Stimulated activated CD4-positive, alpha-beta T cell treated with anti-CD3 and anti-CD28 coated beads, Interleukin-12 subunit alpha, Interleukin-12 subunit beta, amount 100 ng/mL, for 4 hours (primary cell): ENCODE data around the gene GALNT13.

Experiments used
- DNase-seq: peaks from one replicate; pipeline ENCODE4 v3.0.0-alpha.2; 2020

The GALNT13 gene

DNA sequence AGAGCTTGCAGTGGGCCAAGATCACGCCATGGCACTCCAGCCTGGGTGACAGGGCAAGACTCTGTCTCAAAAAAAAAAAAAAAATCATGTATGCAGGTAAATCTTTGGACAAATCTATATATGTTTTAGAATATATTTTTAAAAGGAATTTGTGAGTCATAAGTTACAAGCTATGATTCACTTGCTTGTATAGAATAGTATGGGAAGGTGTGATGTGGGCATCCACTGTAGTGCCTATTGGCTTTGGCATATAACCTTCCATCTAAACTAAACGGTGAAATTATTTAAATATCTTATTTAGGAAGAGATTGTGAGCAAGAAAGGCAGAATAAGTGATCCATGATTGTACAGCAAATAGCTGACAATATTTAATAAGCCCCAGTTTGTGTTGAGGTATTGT, 261.1 kb downstream of the GALNT13 start:
- DNase-seq = no peak

DNA sequence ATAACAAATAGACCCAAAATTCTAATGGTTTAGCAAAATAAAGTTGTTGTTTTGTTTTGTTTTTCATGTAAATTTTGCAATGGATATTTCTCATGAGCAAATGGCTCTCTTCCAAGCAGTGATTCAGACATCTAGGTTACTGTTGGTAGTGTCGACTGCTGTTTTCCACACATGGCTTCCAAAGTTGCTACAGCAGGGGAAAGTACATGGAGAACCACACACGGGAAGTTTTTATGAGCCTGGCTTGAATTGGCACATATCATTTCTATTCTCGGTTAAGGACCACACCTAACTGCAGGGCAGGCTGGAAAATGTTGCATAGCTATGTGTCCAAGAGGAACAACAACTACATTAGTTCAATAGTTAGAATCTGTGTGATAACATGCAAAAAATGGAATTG, 262.1 kb downstream of the GALNT13 start:
- DNase-seq = no peak

GRCh38 chr2:154140249-154141025, 268.7 kb downstream of the GALNT13 start:
- no peak for DNase-seq

GRCh38 chr2:154142480-154142879, 270.8 kb downstream of the GALNT13 start:
- DNase-seq = no peak

GRCh38 chr2:154143105-154143504, 271.4 kb downstream of the GALNT13 start:
- DNase-seq = no peak

- DNase-seq = no peak
Measured at GRCh38 chr2:154158101-154158500, 286.4 kb downstream of the GALNT13 start.

DNA sequence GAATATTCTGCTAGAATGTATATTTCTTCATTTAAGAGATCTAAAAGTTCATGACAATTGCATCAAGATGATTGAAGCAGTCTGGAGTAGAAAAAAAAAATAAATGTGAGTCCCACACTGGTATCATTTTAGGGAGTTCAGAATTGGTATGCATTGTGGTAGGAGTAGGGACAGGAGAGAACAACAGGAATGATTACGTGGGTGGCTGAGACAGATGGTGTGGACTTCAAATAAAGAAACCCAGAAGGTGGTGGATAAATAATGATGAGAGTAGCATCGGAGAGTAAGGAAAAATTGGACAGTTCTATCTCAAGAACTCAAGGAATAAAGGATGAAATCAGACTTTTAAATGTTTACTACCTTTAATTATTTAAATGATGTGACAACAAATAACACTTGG, 289.6 kb downstream of the GALNT13 start:
- no peak for DNase-seq

DNA sequence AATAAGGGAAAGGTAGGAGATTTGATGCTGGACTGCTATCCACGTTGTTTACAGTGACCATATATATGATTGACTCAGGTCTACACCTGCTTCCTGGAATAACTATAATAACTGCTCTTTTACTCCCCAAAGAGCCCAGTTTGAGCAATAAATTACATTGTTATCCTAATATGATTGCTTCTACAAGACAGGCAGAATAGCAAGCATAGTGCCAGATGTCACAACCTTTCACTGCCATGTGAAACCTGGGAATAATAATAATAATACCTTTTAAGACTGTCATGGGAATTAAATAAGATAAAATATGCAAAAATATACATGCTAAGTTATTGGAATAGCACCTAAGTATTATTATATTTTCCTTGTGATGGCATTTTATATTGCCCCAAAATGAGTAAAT, 298.7 kb downstream of the GALNT13 start:
- DNase-seq = no peak

DNA sequence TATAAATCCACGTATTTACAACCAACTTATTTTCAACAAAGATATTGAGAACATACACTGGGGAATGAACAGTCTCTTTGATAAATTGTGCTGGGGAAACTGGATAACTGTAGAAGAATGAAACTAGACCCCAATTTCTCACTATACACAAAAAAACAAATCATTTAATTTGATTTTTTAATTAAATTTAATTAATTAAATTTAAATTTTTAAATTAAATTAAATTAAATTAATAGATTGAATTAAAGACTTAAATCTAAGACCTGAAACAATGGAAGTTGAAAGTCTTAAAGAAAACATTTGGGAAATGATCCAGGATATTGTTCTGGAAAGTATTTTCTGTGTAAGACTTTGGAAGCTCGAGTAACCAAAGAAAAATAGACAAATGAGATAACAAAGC, 301.4 kb downstream of the GALNT13 start:
- DNase-seq = no peak

- no peak for DNase-seq
Measured at GRCh38 chr2:154173919-154174318, 302.2 kb downstream of the GALNT13 start.

- DNase-seq = no peak
Measured at GRCh38 chr2:154182008-154182407, 310.3 kb downstream of the GALNT13 start.

DNA sequence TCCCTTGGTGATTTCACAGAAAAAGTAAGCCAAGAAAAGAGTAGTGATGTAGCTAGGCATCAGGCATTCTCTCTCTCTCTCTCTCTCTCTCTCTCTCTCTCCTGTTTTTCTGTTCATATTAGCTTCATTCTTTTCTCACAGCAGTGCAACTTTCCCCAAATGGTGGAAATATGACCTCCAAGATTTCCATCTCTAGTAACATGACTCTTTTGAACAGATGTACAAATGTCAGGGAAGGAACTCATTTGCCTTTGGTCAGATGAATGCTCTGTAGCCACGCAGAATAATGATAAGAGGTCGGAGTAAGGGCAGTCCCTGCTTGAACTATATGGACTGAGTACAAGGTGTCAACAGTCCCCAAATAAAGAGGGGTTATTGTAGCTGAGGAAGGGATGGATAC, 316.2 kb downstream of the GALNT13 start:
- DNase-seq = no peak

DNA sequence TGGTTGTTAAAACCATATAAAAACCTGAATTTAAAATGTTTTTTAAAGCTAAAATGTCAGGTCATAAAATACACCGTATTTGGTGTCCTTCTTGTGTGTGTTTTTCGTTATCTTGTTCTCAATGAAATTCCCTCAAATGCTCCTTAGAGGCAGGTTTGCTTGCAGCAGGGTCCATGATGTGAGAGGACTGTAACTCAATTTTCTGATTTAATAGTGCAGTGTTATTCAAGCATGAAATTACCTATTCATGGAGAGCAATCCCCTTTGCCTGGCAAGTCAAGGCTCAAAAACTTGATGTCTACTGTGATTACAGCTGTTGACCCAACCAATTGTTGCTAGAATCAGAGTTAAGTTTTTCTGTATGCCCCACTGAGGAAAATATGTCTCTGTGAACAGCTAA, 318.2 kb downstream of the GALNT13 start:
- no peak for DNase-seq

DNA sequence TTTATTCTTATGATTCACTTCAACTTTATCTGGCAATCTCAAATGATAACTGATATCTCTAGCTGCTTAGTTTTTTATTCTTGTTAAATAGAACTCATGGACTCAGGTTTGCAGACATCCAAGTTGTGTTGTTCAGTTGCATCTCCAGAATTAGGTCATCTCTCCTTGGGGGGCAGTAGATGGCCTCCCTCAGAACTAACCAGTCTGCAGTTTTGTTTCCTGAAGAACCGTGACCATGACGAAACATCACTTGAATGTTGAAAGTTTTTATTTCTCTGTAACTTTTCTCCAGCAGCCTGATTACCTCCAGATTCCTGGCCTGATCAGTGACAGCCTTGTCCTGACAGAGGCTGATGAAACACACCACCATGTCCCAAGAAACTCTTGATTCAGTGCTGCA, 321.5 kb downstream of the GALNT13 start:
- no peak for DNase-seq

DNA sequence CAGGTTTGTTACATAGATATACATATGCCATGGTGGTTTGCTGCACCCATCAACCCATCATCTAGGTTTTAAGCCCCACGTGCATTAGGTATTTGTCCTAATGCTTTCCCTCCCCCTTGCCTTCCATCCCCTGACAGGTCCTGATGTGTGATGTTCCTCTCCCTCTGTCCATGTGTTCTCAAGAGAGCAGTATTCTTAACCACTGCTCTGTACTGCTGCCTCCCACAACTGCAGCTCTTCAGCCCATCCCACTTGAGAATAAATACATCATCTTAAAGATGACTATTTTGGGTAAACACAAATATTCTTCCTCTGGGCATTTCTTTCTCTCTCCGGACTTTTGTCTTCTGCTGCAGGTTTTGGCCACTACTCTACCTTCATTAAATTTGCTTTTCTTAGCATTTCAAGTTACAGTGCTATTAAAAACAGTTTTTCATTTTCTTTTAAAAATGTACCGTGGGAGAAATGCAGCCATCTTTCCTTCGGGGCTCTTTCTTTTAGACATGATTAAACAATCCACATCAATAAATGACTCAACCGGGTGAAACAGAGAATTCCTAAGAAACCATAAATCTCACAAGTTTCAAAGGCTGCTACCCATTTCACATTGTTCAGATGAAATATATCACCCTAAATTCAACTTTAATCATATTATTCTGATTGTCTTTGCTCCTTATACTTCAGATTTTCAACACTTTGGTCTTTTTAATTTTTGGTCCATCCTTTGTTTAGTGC, 323.4 kb downstream of the GALNT13 start:
- no peak for DNase-seq

- no peak for DNase-seq
Measured at GRCh38 chr2:154195644-154196195, 324.0 kb downstream of the GALNT13 start.

GRCh38 chr2:154198866-154199265, 327.1 kb downstream of the GALNT13 start:
- no peak for DNase-seq

- DNase-seq = no peak
Measured at GRCh38 chr2:154203206-154203605, 331.5 kb downstream of the GALNT13 start.

- no peak for DNase-seq
Measured at GRCh38 chr2:154203902-154204301, 332.2 kb downstream of the GALNT13 start.

GRCh38 chr2:154207288-154208047, 335.7 kb downstream of the GALNT13 start:
- no peak for DNase-seq

DNA sequence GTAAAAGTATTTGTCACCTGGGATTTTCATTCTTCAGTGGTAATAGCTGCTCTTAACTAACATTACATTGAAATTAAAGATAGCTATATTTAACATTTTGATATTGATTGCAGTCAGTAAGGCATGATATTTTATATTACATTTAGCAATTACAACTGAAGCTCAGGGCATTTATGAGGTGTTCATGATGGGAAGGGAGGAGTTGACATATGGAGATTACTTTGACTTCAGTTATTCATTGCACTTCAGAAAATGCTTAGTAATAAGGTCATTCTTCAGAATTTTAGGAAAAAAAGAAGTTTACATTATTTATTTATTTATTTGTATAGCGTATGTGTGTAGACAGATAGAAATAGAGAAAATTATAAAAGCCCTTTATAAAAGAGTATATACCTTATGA, 352.0 kb downstream of the GALNT13 start:
- DNase-seq = no peak

- DNase-seq = no peak
Measured at GRCh38 chr2:154226931-154227330, 355.2 kb downstream of the GALNT13 start.

- no peak for DNase-seq
Measured at GRCh38 chr2:154228566-154229280, 357.0 kb downstream of the GALNT13 start.
